ENCODE data around the gene UBR3. TPM values are rescaled to one million over a fixed set of nuclear protein-coding genes. Genes with fewer than 3 reads are reported as not detected.

Gene UBR3
- total RNA-seq, 3 donors from 2014 or later (not counting 1 experiment from before 2014, with no cell fraction given) = 40.8 to 54.5 (median 41.0) TPM

- no peak overlapping the region for H3K27ac ChIP-seq (ENCODE audit: low read length)
- H3K4me1 ChIP-seq (ENCODE audit: control insufficient read depth, insufficient read depth, low read length) = no peaks in the 10 kb centered on the region
- no peaks in the 10 kb centered on the region for H3K9me3 ChIP-seq (ENCODE audit: control insufficient read depth, insufficient read depth, low read length)
- ATAC-seq = no peak
- Mint-ChIP-seq H3K27ac (no peak overlapping the region), H3K27me3 (ENCODE audit: low read depth in 2 of 2) (no peaks in the 10 kb centered on the region), H3K36me3 (peaks cover 9% of the 10 kb centered on the region), H3K9me3 (no peaks in the 10 kb centered on the region), H3K4me3 (no peak overlapping the region), H3K4me1 (peaks cover 0 to 8% of the 10 kb centered on the region in 2 donors)
- H3K27me3 ChIP-seq (ENCODE audit: control insufficient read depth, insufficient read depth, low read length) = no peaks in the 10 kb centered on the region
- H3K4me3 ChIP-seq (ENCODE audit: low read length) = no peak overlapping the region
- no peak for TF ChIP-seq CTCF (IDR thresholded peaks at IDR 0.05)
- intact Hi-C loops (cut with micrococcal nuclease) = no loop called here
- DNase-seq = no peak
- peaks cover 16% of the 10 kb centered on the region for H3K36me3 ChIP-seq (ENCODE audit: control insufficient read depth, insufficient read depth, low read length)
These were observed 136.5 kb downstream of the UBR3 start for GRCh38 chr2:169963786-169964185.

GRCh38 chr2:169964740-169965139, 137.5 kb downstream of the UBR3 start:
- H3K36me3 Mint-ChIP-seq = peaks cover 7% of the 10 kb centered on the region
- peaks cover 7% of the 10 kb centered on the region for H3K36me3 ChIP-seq (ENCODE audit: control insufficient read depth, insufficient read depth, low read length)
- no peak overlapping the region for H3K27ac ChIP-seq (ENCODE audit: low read length)
- TF ChIP-seq CTCF (IDR thresholded peaks at IDR 0.05) = no peak
- H3K27me3 ChIP-seq (ENCODE audit: control insufficient read depth, insufficient read depth, low read length) = no peaks in the 10 kb centered on the region
- H3K4me3 ChIP-seq (ENCODE audit: low read length) = no peak overlapping the region
- peaks cover 0 to 8% of the 10 kb centered on the region in 2 donors for H3K4me1 Mint-ChIP-seq
- no peaks in the 10 kb centered on the region for H3K9me3 Mint-ChIP-seq
- no peak for ATAC-seq
- H3K27me3 Mint-ChIP-seq (ENCODE audit: low read depth in 2 of 2) = no peaks in the 10 kb centered on the region
- H3K4me3 Mint-ChIP-seq = no peak overlapping the region
- intact Hi-C loops (cut with micrococcal nuclease) = no loop called here
- DNase-seq = no peak
- no peak overlapping the region for H3K27ac Mint-ChIP-seq
- H3K9me3 ChIP-seq (ENCODE audit: control insufficient read depth, insufficient read depth, low read length) = no peaks in the 10 kb centered on the region
- no peaks in the 10 kb centered on the region for H3K4me1 ChIP-seq (ENCODE audit: control insufficient read depth, insufficient read depth, low read length)
- WGBS (ENCODE audit: insufficient coverage) = 94% methylated on average over 2 of the region's 2 CpGs

GRCh38 chr2:169965495-169965894, 138.2 kb downstream of the UBR3 start:
- Mint-ChIP-seq H3K36me3 (peaks cover 4% of the 10 kb centered on the region), H3K9me3 (no peaks in the 10 kb centered on the region), H3K4me1 (peaks cover 0 to 8% of the 10 kb centered on the region in 2 donors), H3K4me3 (no peak overlapping the region), H3K27me3 (ENCODE audit: low read depth in 2 of 2) (no peaks in the 10 kb centered on the region), H3K27ac (no peak overlapping the region)
- H3K4me1 ChIP-seq (ENCODE audit: control insufficient read depth, insufficient read depth, low read length) = no peaks in the 10 kb centered on the region
- TF ChIP-seq CTCF (IDR thresholded peaks at IDR 0.05) = no peak
- ATAC-seq = no peak
- WGBS (ENCODE audit: insufficient coverage) = 100% methylated on average over 1 of the region's 2 CpGs
- intact Hi-C loops (cut with micrococcal nuclease) = no loop called here
- no peaks in the 10 kb centered on the region for H3K9me3 ChIP-seq (ENCODE audit: control insufficient read depth, insufficient read depth, low read length)
- no peak for DNase-seq
- no peak overlapping the region for H3K4me3 ChIP-seq (ENCODE audit: low read length)
- H3K27ac ChIP-seq (ENCODE audit: low read length) = no peak overlapping the region
- H3K36me3 ChIP-seq (ENCODE audit: control insufficient read depth, insufficient read depth, low read length) = peaks cover 7% of the 10 kb centered on the region
- no peaks in the 10 kb centered on the region for H3K27me3 ChIP-seq (ENCODE audit: control insufficient read depth, insufficient read depth, low read length)

GRCh38 chr2:169966454-169966853, 139.2 kb downstream of the UBR3 start:
- no peaks in the 10 kb centered on the region for H3K4me1 ChIP-seq (ENCODE audit: control insufficient read depth, insufficient read depth, low read length)
- intact Hi-C loops (cut with micrococcal nuclease) = no loop called here
- no peak overlapping the region for H3K27ac ChIP-seq (ENCODE audit: low read length)
- H3K9me3 ChIP-seq (ENCODE audit: control insufficient read depth, insufficient read depth, low read length) = no peaks in the 10 kb centered on the region
- H3K36me3 ChIP-seq (ENCODE audit: control insufficient read depth, insufficient read depth, low read length) = peaks cover 4% of the 10 kb centered on the region
- Mint-ChIP-seq H3K4me3 (no peak overlapping the region), H3K27ac (no peak overlapping the region), H3K4me1 (peaks cover 0 to 5% of the 10 kb centered on the region in 2 donors), H3K36me3 (no peaks in the 10 kb centered on the region), H3K27me3 (ENCODE audit: low read depth in 2 of 2) (no peaks in the 10 kb centered on the region), H3K9me3 (no peaks in the 10 kb centered on the region)
- TF ChIP-seq CTCF (IDR thresholded peaks at IDR 0.05) = no peak
- no peak overlapping the region for H3K4me3 ChIP-seq (ENCODE audit: low read length)
- WGBS (ENCODE audit: insufficient coverage) = no CpG with 5 or more reads among the region's 4 CpGs
- ATAC-seq (no peak), DNase-seq (no peak)
- no peaks in the 10 kb centered on the region for H3K27me3 ChIP-seq (ENCODE audit: control insufficient read depth, insufficient read depth, low read length)

Measured in natural killer cell (primary cell).